ENCODE results near the gene OLFM4.

- TF ChIP-seq POLR2A (IDR thresholded peaks at IDR 0.05), result no peak
- TF ChIP-seq, protein P1, sequence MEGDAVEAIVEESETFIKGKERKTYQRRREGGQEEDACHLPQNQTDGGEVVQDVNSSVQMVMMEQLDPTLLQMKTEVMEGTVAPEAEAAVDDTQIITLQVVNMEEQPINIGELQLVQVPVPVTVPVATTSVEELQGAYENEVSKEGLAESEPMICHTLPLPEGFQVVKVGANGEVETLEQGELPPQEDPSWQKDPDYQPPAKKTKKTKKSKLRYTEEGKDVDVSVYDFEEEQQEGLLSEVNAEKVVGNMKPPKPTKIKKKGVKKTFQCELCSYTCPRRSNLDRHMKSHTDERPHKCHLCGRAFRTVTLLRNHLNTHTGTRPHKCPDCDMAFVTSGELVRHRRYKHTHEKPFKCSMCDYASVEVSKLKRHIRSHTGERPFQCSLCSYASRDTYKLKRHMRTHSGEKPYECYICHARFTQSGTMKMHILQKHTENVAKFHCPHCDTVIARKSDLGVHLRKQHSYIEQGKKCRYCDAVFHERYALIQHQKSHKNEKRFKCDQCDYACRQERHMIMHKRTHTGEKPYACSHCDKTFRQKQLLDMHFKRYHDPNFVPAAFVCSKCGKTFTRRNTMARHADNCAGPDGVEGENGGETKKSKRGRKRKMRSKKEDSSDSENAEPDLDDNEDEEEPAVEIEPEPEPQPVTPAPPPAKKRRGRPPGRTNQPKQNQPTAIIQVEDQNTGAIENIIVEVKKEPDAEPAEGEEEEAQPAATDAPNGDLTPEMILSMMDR (IDR thresholded peaks at IDR 0.05), result no peak
Measured at GRCh38 chr13:52994051-52994450, 34.6 kb upstream of the OLFM4 start.
